HL-60 (cell line): ENCODE data around the gene DMD.

Experiments used
- GABPA ChIP-seq: IDR thresholded peaks from 2 replicates; pipeline ENCODE4 v1.6.1; 2012; ENCODE audit warnings: low read depth
- POLR2AphosphoS5 ChIP-seq: IDR thresholded peaks from 2 replicates; pipeline ENCODE4 v1.6.1; 2012; ENCODE audit warnings: low read depth
- SPI1 ChIP-seq: IDR thresholded peaks from 2 replicates; pipeline ENCODE4 v1.6.1; 2012; ENCODE audit warnings: low read depth, mild to moderate bottlenecking, borderline replicate concordance
- TF ChIP-seq, protein P1 (sequence below): IDR thresholded peaks from one replicate; pipeline ENCODE4 v1.5.1; 2011; ENCODE audit warnings: low read length, control low read depth, inconsistent platforms; ENCODE audit not compliant: insufficient read depth
- TF ChIP-seq, protein P2 (sequence below): IDR thresholded peaks from 2 replicates; pipeline ENCODE4 v1.6.1; 2012; ENCODE audit warnings: low read depth; ENCODE audit not compliant: insufficient replicate concordance

DNA sequence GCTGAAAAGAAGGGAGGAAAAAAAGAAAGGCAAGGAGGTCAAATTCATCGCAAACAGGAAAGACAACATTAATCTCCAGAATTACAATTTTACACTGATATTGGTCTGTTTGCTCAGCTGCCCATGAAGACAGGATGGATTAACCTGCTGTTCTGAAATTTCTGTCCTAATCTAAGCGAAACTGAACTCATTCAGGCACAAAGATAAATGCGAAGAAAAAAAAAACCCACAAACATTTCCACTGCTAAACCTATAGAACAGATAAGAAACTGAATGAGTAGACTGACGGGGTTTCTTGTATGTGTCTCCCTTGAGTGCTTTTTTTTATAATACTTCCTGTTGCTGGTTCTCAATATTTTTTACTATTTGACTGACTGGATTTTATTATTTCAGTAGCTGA lies 1887.7 kb downstream of the DMD start:
- TF ChIP-seq, protein P1, sequence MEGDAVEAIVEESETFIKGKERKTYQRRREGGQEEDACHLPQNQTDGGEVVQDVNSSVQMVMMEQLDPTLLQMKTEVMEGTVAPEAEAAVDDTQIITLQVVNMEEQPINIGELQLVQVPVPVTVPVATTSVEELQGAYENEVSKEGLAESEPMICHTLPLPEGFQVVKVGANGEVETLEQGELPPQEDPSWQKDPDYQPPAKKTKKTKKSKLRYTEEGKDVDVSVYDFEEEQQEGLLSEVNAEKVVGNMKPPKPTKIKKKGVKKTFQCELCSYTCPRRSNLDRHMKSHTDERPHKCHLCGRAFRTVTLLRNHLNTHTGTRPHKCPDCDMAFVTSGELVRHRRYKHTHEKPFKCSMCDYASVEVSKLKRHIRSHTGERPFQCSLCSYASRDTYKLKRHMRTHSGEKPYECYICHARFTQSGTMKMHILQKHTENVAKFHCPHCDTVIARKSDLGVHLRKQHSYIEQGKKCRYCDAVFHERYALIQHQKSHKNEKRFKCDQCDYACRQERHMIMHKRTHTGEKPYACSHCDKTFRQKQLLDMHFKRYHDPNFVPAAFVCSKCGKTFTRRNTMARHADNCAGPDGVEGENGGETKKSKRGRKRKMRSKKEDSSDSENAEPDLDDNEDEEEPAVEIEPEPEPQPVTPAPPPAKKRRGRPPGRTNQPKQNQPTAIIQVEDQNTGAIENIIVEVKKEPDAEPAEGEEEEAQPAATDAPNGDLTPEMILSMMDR = no peak
- TF ChIP-seq, protein P2, sequence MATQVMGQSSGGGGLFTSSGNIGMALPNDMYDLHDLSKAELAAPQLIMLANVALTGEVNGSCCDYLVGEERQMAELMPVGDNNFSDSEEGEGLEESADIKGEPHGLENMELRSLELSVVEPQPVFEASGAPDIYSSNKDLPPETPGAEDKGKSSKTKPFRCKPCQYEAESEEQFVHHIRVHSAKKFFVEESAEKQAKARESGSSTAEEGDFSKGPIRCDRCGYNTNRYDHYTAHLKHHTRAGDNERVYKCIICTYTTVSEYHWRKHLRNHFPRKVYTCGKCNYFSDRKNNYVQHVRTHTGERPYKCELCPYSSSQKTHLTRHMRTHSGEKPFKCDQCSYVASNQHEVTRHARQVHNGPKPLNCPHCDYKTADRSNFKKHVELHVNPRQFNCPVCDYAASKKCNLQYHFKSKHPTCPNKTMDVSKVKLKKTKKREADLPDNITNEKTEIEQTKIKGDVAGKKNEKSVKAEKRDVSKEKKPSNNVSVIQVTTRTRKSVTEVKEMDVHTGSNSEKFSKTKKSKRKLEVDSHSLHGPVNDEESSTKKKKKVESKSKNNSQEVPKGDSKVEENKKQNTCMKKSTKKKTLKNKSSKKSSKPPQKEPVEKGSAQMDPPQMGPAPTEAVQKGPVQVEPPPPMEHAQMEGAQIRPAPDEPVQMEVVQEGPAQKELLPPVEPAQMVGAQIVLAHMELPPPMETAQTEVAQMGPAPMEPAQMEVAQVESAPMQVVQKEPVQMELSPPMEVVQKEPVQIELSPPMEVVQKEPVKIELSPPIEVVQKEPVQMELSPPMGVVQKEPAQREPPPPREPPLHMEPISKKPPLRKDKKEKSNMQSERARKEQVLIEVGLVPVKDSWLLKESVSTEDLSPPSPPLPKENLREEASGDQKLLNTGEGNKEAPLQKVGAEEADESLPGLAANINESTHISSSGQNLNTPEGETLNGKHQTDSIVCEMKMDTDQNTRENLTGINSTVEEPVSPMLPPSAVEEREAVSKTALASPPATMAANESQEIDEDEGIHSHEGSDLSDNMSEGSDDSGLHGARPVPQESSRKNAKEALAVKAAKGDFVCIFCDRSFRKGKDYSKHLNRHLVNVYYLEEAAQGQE = no peak
- no peak for TF ChIP-seq SPI1
- no peak for TF ChIP-seq POLR2AphosphoS5
- no peak for TF ChIP-seq GABPA
